GM19238 (cell line): ENCODE data around the gene DACT3.

ENCODE experiments used
- DNase-seq: peaks from one replicate; pipeline ENCODE4 v3.0.0; 2011; ENCODE audit warnings: low spot score; ENCODE audit not compliant: insufficient read length

Gene DACT3

DNA sequence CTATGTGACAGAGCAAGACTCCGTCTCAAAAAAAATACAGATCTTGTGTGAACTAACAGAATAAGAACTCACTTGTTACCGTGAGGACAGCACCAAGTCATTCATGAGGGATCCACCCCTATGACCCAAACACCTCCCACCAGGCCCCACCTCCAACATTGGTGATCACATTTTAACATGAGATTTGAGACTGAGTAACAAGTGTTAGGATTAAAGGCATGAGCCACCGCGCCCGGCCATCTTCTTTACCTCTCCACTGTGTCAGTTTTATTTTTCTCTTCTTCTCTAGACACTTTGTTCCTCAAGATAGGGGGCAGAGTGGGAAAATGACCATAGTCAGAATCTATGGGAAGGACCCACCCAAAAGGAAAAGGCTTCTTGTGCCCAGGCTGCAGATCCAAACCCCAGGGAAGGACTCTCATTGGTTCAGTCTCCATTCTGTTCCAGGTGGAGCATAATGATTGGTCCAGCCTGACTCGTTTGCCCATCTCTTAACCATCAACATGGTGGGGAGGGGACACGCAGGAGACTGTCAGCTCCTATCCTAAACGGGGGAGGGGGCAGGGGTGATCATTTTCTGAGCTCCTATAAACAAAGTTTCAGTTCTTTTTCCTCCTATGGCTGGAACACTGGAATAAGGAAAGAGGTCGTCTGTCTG, 61.1 kb downstream of the DACT3 start:
- no peak for DNase-seq

DNA sequence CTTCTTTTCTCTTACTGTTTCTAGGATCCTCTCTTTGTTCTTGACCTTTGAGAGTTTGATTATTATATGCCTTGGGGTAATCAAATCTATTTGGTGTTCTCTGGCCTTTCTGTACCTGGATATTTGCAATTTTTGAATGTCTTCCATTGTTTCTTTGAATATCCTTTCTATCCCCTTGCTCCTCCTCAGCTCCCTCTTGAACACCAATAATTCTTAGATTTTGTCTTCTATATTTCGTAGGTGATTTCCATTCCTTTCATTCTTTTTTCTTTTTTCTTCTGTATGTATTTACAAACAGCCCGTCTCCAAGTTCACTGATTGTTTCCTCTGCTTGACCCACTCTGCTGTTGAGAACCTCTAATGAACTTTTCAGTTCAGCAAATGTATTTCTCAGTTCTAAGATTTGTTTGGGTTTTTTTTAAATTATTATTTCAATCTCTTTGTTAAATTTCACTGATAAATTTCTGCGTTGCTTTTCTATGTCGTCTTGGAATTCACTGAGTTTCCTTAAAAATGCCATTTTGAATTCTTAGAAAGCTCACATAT, 62.5 kb downstream of the DACT3 start:
- DNase-seq = no peak
